Esophagus muscularis mucosa (tissue), 3 donors: ENCODE results near the gene HSPB7.

Experiments
- EP300 ChIP-seq: sonication (generic); formaldehyde crosslinking; IDR thresholded peaks from one replicate; pipeline ENCODE4 v1.6.1; 2017; ENCODE audit warnings: antibody characterized with exemption
- POLR2AphosphoS5 ChIP-seq, 2 donors: sonication (generic); formaldehyde crosslinking; IDR thresholded peaks; one replicate each; pipeline ENCODE4 v1.6.1; 2017; ENCODE audit warnings: antibody characterized with exemption in 2 of 2

GRCh38 chr1:16023050-16023653, 5.3 kb upstream of the HSPB7 start:
- no peak for TF ChIP-seq POLR2AphosphoS5 (IDR thresholded peaks at IDR 0.05)
- no peak for TF ChIP-seq EP300
